NCI-H446 treated with DMSO at 0.1 percent for 48 hours (cell line): ENCODE measurements around the gene AEBP1.

ENCODE experiments used
- DNase-seq: peaks from one replicate; lab custom pipeline; 2025; lab: John Stamatoyannopoulos, UW

The AEBP1 gene

GRCh38 chr7:44103923-44104859 lies at the start of gene AEBP1:
Gene AEBP1, plus strand, starts transcription at chr7:44104345. Its CDS starts 321 bp downstream, at chr7:44104666.
- DNase-seq: no peak

GRCh38 chr7:44056681-44057080 lies 47.5 kb upstream of the AEBP1 start:
- no peak for DNase-seq

- DNase-seq: no peak
Observed at GRCh38 chr7:44057181-44057848, 46.8 kb upstream of the AEBP1 start.

GRCh38 chr7:44057849-44058758 lies 46.0 kb upstream of the AEBP1 start:
- no peak for DNase-seq

GRCh38 chr7:44058759-44059218 lies 45.4 kb upstream of the AEBP1 start:
- no peak for DNase-seq

GRCh38 chr7:44059219-44060090 lies 44.7 kb upstream of the AEBP1 start:
- no peak for DNase-seq

- no peak for DNase-seq
Observed at GRCh38 chr7:44060091-44060947, 43.8 kb upstream of the AEBP1 start.

GRCh38 chr7:44060948-44061644 lies 43.0 kb upstream of the AEBP1 start:
- DNase-seq: no peak

GRCh38 chr7:44061645-44062179 lies 42.4 kb upstream of the AEBP1 start:
- DNase-seq: no peak

GRCh38 chr7:44062180-44062902 lies 41.8 kb upstream of the AEBP1 start:
- DNase-seq: no peak

- no peak for DNase-seq
Observed at GRCh38 chr7:44062903-44063295, 41.2 kb upstream of the AEBP1 start.

GRCh38 chr7:44063547-44063893 lies 40.6 kb upstream of the AEBP1 start:
- DNase-seq: no peak

- no peak for DNase-seq
Observed at GRCh38 chr7:44063894-44064651, 40.1 kb upstream of the AEBP1 start.

- DNase-seq: no peak
Observed at GRCh38 chr7:44064791-44065430, 39.2 kb upstream of the AEBP1 start.

GRCh38 chr7:44065431-44066110 lies 38.6 kb upstream of the AEBP1 start, which contains the start of gene PGAM2:
Gene PGAM2, minus strand, starts transcription at chr7:44065567. Its CDS starts 38 bp downstream, at chr7:44065529.
- no peak for DNase-seq

- no peak for DNase-seq
Observed at GRCh38 chr7:44066111-44066460, 38.1 kb upstream of the AEBP1 start.
